GM12878 (cell line): ENCODE measurements around the gene SIX5. TPM values are rescaled to one million over a fixed set of nuclear protein-coding genes. Genes with fewer than 3 reads are reported as not detected.
A peak's percentile ranks its signal among the peaks of the same experiment; 100 is the strongest.

Experiments used
- ATAC-seq: fragments of 200-7000 bp; cut with Tn5 transposase; 3 replicates; pipeline ENCODE4 v1.9.1; 2020; ENCODE audit warnings: mild to moderate bottlenecking, moderate library complexity
- BruUV-seq: library from RNA; stranded (reverse); fragments of 400-500 nt; replicated peaks from 2 replicates; lab custom pipeline; 2021; lab: Mats Ljungman, UMichigan
- CTCF ChIA-PET: fragments of 300-600 bp; sonication (Branson Sonifier 250); formaldehyde crosslinking; extraction: SDS; loops from one replicate; lab custom pipeline; 2021; ENCODE audit warnings: inconsistent platforms; lab: Yijun Ruan, JAX
- POLR2A ChIA-PET: fragments of 350-600 bp; formaldehyde crosslinking; extraction: SDS; loops from one replicate; lab custom pipeline; 2021; ENCODE audit warnings: inconsistent platforms; lab: Charles Lee
- RAD21 ChIA-PET: fragments of 300-600 bp; sonication (Branson Sonifier 250); formaldehyde crosslinking; loops from one replicate; lab custom pipeline; 2023; ENCODE audit warnings: antibody characterized with exemption; ENCODE audit not compliant: unreplicated experiment; lab: Charles Lee
- SMC1A ChIA-PET: fragments of 300-600 bp; sonication (Branson Sonifier 250); formaldehyde crosslinking; loops from one replicate; lab custom pipeline; 2023; ENCODE audit not compliant: unreplicated experiment, uncharacterized antibody; lab: Charles Lee
- DNase-seq: peaks from one replicate; pipeline ENCODE4 v3.0.0-alpha.2; 2011; ENCODE audit warnings: low read depth, low spot score
- FAIRE-seq: peaks from 3 replicates; lab custom pipeline; 2011; peaks lifted over from hg19 to GRCh38; lab: Jason Lieb, UNC
- H2AFZ ChIP-seq: 2 replicates; pipeline ENCODE4 v1.6.0; 2011; ENCODE audit warnings: low read depth, low read length, control low read depth; ENCODE audit not compliant: control insufficient read depth
- H3K27ac ChIP-seq: 2 replicates; pipeline ENCODE4 v1.5.1; 2011; ENCODE audit warnings: control low read depth; ENCODE audit not compliant: control insufficient read depth, insufficient read depth
- H3K27me3 ChIP-seq, 2 experiments: replicated peaks in 1 of 2; 2 replicates each; pipeline versions ENCODE4 v1.6.0 to v1.6.1; 2011; ENCODE audit warnings: low read length in 1 of 2; ENCODE audit not compliant: control insufficient read depth in 2 of 2, insufficient read depth in 2 of 2
- H3K36me3 ChIP-seq, 2 experiments: 2 replicates each; pipeline ENCODE4 v1.5.1; 2011; ENCODE audit warnings: low read length in 1 of 2; ENCODE audit not compliant: control insufficient read depth in 2 of 2, insufficient read depth in 2 of 2
- H3K4me1 ChIP-seq: 2 replicates; pipeline ENCODE4 v1.6.1; 2011; ENCODE audit warnings: mild to moderate bottlenecking, low read length, moderate library complexity, mixed read lengths; ENCODE audit not compliant: control insufficient read depth, insufficient read depth
- H3K4me2 ChIP-seq: 2 replicates; pipeline ENCODE4 v1.6.0; 2011; ENCODE audit warnings: control low read depth; ENCODE audit not compliant: control insufficient read depth, insufficient read depth
- H3K4me3 ChIP-seq: fragments of 200-600 bp; sonication (generic); 2 replicates; pipeline ENCODE4 v1.5.1; 2016
- H3K79me2 ChIP-seq: 2 replicates; pipeline ENCODE4 v1.6.0; 2011; ENCODE audit warnings: low read length; ENCODE audit not compliant: control insufficient read depth, insufficient read depth
- H3K9ac ChIP-seq: 2 replicates; pipeline ENCODE4 v1.8.0; 2011; ENCODE audit warnings: low read length, control low read depth, mixed read lengths; ENCODE audit not compliant: control insufficient read depth, insufficient read depth
- H3K9me3 ChIP-seq: replicated peaks from 3 replicates; pipeline ENCODE4 v1.5.1; 2011; ENCODE audit warnings: mild to moderate bottlenecking, low read length; ENCODE audit not compliant: control insufficient read depth, insufficient read depth
- H4K20me1 ChIP-seq: 2 replicates; pipeline ENCODE4 v1.6.0; 2011; ENCODE audit not compliant: control insufficient read depth, insufficient read depth
- IKZF1 ChIP-seq: fragments of 450-650 bp; conservative IDR thresholded peaks from 2 replicates; pipeline ENCODE4 v1.6.1; 2017; ENCODE audit warnings: antibody characterized with exemption, mild to moderate bottlenecking
- IKZF2 ChIP-seq, 2 experiments: fragments of 450-650 bp; IDR thresholded peaks; 2 replicates each; pipeline ENCODE4 v1.6.1; 2017; ENCODE audit warnings: mild to moderate bottlenecking in 2 of 2, moderate library complexity in 2 of 2
- whole genome bisulfite sequencing: methylation state at CpG from one replicate; pipeline ENCODE4 v1.1.6; 2016; ENCODE audit warnings: low lambda C conversion rate; ENCODE audit not compliant: insufficient replicate concordance, insufficient coverage; ENCODE audit errors: missing lambda C conversion rate; 5-methylcytosine and 5-hydroxymethylcytosine counted together
- in situ Hi-C: fragments of 300-500 bp; cut with MboI; formaldehyde crosslinking; loops from 9 replicates; pipeline ENCODE4 v1.14.3; 2018; ENCODE audit warnings: mixed read lengths
- intact Hi-C: fragments of 100-400 bp; cut with micrococcal nuclease; formaldehyde crosslinking; loops from one replicate; pipeline ENCODE4 v1.14.2; 2022; ENCODE audit not compliant: unreplicated experiment
- polyA plus RNA-seq, 11 experiments: library from polyadenylated mRNA; depleted of rRNA in 4 of 11; unstranded in 6 of 11; stranded (reverse) in 5 of 11; fragments of >200 nt; fragmentation: Nextera tagmentation in 4 of 11; fragmentation: Illumina TruSeq in 1 of 11; extraction: Ambion mirVana in 4 of 11; extraction: Trizol in 1 of 11; gene quantifications; 1 replicate in 1 of 11; 2 replicates in 10 of 11; pipeline versions ENCODE4 v1.2.1 to v1.2.3, GENCODE V29; 2011 to 2016; ENCODE audit warnings: inconsistent platforms in 2 of 11, missing spikeins in 2 of 11, low read depth in 1 of 11
- total RNA-seq, 4 experiments: library from RNA; depleted of rRNA in 3 of 4; stranded (reverse); fragments of >200 nt in 3 of 4; fragmentation: Illumina TruSeq in 1 of 4; extraction: Trizol in 1 of 4; gene quantifications; 2 replicates each; pipeline versions ENCODE4 v1.2.1 to v1.2.3, GENCODE V29; 2013 to 2021
- TF ChIP-seq, protein P1 (sequence below): fragments of 450-650 bp; IDR thresholded peaks from 2 replicates; pipeline ENCODE4 v1.6.1; 2017; ENCODE audit warnings: mild to moderate bottlenecking, moderate library complexity

The SIX5 gene
- total and polyA plus RNA-seq, 10 of the 15 experiments (the other 5 are each of a cell fraction or from before 2014, with no cell fraction given): 1.9 to 10.5 (median 3.0) TPM; not detected in 2

DNA sequence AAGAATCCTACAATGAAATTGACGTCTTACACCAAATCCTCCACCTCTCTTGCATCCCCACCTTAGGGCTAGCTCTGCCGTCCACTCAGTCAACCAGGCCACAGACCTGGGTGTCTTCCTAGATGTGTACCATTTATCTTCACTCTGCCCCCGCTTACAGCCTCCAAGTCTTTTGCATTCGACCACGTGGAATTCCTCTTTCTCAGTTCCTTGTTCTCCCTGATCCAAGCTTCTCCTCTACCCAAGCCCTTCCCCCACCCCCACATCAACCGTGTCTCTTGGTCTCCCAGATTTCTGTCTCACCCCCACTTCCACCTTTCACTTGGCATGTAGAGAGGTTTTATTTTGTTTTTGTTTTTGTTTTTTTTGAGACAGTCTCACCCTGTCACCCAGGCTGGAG lies 24.8 kb upstream of the SIX5 start:
- ChIA-PET POLR2A (interaction anchor here (0.6 to 1.5 kb wide), 3 partner anchors 24 to 119 kb away, joined by 3 read pairs; partner anchors contain the start of gene SIX5), SMC1A (interaction anchor here (1.4 kb wide), 1 partner anchor 25 kb away, joined by 7 read pairs; the partner anchor contains the start of gene SIX5), RAD21 (interaction anchor here (1.5 kb wide), 1 partner anchor 25 kb away, joined by 4 read pairs; the partner anchor contains the start of gene SIX5), CTCF (interaction anchor here (0.6 to 2.0 kb wide), 4 partner anchors 15 to 99 kb away, joined by 3 to 14 read pairs (median 6); partner anchors contain the start of gene SIX5)
- no TSS peak for BruUV-seq
- Histone ChIP-seq H2AFZ (no peak overlapping the region), H4K20me1 (no peaks in the 10 kb centered on the region), H3K4me1 (peaks cover 14% of the 10 kb centered on the region), H3K9me3 (no peaks in the 10 kb centered on the region), H3K9ac (no peak overlapping the region), H3K36me3 (peaks cover 0 to 8% of the 10 kb centered on the region in 2 experiments; a peak in 2 of 4 replicates), H3K27ac (no peak overlapping the region), H3K4me2 (no peak overlapping the region), H3K79me2 (peaks cover 19% of the 10 kb centered on the region), H3K4me3 (no peak overlapping the region), H3K27me3 (no peaks in the 10 kb centered on the region)
- 29% methylated on average over 6 of the region's 6 CpGs for WGBS
- in situ Hi-C loops (no loop called here), intact Hi-C loops (loop anchor here (2.0 kb wide), 1 partner anchor 25 kb away; the partner anchor contains the start of gene SIX5)
- DNase-seq (no peak), FAIRE-seq (no peak), ATAC-seq (no peak)
- TF ChIP-seq, protein P1, sequence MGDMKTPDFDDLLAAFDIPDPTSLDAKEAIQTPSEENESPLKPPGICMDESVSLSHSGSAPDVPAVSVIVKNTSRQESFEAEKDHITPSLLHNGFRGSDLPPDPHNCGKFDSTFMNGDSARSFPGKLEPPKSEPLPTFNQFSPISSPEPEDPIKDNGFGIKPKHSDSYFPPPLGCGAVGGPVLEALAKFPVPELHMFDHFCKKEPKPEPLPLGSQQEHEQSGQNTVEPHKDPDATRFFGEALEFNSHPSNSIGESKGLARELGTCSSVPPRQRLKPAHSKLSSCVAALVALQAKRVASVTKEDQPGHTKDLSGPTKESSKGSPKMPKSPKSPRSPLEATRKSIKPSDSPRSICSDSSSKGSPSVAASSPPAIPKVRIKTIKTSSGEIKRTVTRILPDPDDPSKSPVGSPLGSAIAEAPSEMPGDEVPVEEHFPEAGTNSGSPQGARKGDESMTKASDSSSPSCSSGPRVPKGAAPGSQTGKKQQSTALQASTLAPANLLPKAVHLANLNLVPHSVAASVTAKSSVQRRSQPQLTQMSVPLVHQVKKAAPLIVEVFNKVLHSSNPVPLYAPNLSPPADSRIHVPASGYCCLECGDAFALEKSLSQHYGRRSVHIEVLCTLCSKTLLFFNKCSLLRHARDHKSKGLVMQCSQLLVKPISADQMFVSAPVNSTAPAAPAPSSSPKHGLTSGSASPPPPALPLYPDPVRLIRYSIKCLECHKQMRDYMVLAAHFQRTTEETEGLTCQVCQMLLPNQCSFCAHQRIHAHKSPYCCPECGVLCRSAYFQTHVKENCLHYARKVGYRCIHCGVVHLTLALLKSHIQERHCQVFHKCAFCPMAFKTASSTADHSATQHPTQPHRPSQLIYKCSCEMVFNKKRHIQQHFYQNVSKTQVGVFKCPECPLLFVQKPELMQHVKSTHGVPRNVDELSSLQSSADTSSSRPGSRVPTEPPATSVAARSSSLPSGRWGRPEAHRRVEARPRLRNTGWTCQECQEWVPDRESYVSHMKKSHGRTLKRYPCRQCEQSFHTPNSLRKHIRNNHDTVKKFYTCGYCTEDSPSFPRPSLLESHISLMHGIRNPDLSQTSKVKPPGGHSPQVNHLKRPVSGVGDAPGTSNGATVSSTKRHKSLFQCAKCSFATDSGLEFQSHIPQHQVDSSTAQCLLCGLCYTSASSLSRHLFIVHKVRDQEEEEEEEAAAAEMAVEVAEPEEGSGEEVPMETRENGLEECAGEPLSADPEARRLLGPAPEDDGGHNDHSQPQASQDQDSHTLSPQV: no peak
- peak; percentile 31; the same call in 1 of the 2 replicates for TF ChIP-seq IKZF1
- peak; percentile 33 to 35; a peak in 2 of 4 replicates for TF ChIP-seq IKZF2 (IDR thresholded peaks at IDR 0.05)
- TF ChIP-seq, all 136 proteins: peak for 2
